Coronary artery (tissue), 2 donors: Measurements from ENCODE around the gene TREX2.
A peak's percentile ranks its signal among the peaks of the same experiment; 100 is the strongest.

Source experiments
- DNase-seq: peaks from one replicate; pipeline ENCODE4 v3.0.0-alpha.2; 2017; ENCODE audit warnings: low spot score
- H3K27ac ChIP-seq, 2 donors: fragments of 200-600 bp; sonication (generic); one replicate each; pipeline ENCODE4 v1.5.1; 2016 to 2019
- H3K4me3 ChIP-seq: fragments of 200-600 bp; sonication (generic); 2 replicates; pipeline ENCODE4 v1.5.1; 2016; ENCODE audit warnings: mild to moderate bottlenecking, moderate library complexity
- TF ChIP-seq, protein P1 (sequence below): fragments of 200-600 bp; sonication (generic); IDR thresholded peaks from one replicate; pipeline ENCODE4 v1.5.1; 2019; ENCODE audit warnings: antibody characterized with exemption

TREX2 gene

DNA sequence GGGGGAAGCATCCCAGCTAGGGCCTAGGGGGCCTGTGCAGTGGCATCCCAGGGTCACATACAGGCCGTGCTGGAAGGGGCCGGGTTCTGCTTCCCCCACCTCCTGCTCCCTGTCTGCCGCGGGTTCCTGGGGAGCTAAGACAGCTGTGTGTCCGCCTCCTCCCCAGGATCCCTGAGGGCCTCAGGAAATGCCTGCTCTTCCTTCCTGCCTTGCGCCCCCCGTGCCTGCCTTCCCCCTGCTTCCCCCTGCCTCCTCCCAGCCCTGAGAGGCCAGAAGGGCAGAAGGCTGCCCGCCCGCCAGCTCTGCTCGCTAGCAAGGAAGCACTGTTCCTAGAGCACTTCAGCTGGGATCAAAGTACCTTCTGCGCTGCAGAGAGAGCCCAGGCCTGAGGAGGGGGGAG, 46.1 kb upstream of the TREX2 start:
- TF ChIP-seq, protein P1, sequence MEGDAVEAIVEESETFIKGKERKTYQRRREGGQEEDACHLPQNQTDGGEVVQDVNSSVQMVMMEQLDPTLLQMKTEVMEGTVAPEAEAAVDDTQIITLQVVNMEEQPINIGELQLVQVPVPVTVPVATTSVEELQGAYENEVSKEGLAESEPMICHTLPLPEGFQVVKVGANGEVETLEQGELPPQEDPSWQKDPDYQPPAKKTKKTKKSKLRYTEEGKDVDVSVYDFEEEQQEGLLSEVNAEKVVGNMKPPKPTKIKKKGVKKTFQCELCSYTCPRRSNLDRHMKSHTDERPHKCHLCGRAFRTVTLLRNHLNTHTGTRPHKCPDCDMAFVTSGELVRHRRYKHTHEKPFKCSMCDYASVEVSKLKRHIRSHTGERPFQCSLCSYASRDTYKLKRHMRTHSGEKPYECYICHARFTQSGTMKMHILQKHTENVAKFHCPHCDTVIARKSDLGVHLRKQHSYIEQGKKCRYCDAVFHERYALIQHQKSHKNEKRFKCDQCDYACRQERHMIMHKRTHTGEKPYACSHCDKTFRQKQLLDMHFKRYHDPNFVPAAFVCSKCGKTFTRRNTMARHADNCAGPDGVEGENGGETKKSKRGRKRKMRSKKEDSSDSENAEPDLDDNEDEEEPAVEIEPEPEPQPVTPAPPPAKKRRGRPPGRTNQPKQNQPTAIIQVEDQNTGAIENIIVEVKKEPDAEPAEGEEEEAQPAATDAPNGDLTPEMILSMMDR, result no peak
- peak overlapping the region in 1 of 2 donors; percentile 97 for H3K27ac ChIP-seq
- DNase-seq, result no peak
- no peak overlapping the region for H3K4me3 ChIP-seq

GRCh38 chrX:153491351-153491914, 45.6 kb upstream of the TREX2 start:
- H3K27ac ChIP-seq, result peak overlapping the region in 1 of 2 donors; percentile 97

DNA sequence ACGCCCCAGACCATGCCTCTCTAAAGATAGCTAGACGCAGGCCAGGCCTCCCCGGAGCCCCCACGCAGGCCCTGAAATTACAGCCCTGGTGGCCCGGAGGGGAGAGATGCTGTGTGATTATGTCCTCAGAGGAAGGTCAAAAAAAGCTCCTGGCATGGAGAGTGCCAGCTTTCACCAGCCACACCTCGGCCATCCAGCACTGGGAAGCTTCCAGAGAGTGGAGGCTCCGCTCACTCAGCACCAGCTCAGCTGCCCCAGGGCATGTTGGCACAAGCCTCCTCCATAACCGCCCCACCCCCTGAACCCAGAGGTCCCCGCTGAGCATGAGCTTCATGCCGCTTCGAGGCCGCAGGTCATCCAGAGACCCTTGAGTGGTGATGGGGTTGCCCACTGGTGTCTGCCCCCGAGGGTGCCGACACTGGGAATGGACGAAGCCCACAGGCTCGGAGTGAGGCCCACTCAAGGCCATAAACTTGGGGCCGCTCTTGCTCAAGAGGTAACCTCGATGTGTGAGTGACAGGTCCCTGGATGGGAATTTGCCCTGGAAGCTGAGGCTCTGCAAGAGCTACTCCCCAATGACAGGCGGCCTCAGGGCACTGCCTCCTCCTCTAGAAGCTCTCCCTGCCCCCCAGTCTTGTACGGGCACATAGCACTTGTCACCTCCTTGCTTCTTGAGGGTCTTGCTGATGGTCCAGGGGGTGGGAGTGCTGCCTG, 44.5 kb upstream of the TREX2 start:
- DNase-seq, result no peak
- TF ChIP-seq, protein P1, result no peak
- no peak overlapping the region for H3K4me3 ChIP-seq
- peak overlapping the region in 1 of 2 donors; percentile 97 for H3K27ac ChIP-seq

More at GRCh38 chrX:153491351-153491914, 45.6 kb upstream of the TREX2 start:
- H3K4me3 ChIP-seq, result no peak overlapping the region
- no peak for DNase-seq
- TF ChIP-seq, protein P1, result no peak

GRCh38 chrX:153488231-153488914, 42.5 kb upstream of the TREX2 start:
- TF ChIP-seq, protein P1, result no peak
- H3K4me3 ChIP-seq, result peak overlapping the region; percentile 49
- DNase-seq, result peak; percentile 84
- H3K27ac ChIP-seq, result peak overlapping the region; percentile 49 to 97

DNA sequence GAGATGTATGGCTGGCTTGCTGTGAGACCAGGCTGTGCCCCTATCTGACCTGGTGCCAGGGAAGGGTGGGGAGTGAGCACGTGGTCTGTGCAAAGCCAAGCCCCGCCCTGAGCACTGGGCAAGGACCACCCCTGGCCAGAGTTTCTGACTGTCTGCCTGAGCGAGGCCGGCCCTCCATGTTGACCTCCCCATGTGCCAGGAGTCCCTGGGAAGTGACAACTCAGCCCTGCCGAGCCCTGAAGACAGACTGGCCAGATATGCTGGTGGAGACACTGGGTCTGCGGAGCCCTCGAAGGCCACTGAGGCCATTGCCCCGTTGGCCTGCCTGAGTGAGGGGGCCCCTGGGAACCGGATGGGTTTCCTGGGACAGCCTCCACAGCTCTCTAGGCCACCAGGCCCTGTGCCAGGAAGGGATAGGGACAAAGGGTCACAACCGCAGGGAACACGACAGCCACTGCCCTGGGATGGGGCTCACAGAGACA, 41.8 kb upstream of the TREX2 start:
- Histone ChIP-seq H3K27ac (peak overlapping the region; percentile 49 to 97), H3K4me3 (peak overlapping the region; percentile 49)
- TF ChIP-seq, protein P1, result no peak
- DNase-seq, result peak; percentile 84

- H3K4me3 ChIP-seq, result no peak overlapping the region
- DNase-seq, result no peak
- TF ChIP-seq, protein P1, result no peak
- peak overlapping the region; percentile 49 to 97 for H3K27ac ChIP-seq
These were observed 40.3 kb upstream of the TREX2 start for GRCh38 chrX:153486171-153486570.
